T-cell (primary cell): ENCODE measurements around the gene MYO10. TPM values are rescaled to one million over a fixed set of nuclear protein-coding genes. Genes with fewer than 3 reads are reported as not detected.

ENCODE experiments used
- ATAC-seq, 4 experiments: fragments of 200-7000 bp in 3 of 4; fragments of 150-1000 bp in 1 of 4; cut with Tn5 transposase; replicated peaks in 1 of 4; 1 replicate in 3 of 4; 2 replicates in 1 of 4; pipeline ENCODE4 v1.10.0; 2021; ENCODE audit warnings: moderate library complexity in 3 of 4, mild to moderate bottlenecking in 2 of 4, moderate number of reproducible peaks in 1 of 4
- CTCF ChIA-PET, 2 donors: fragments of 300-600 bp; sonication (Branson Sonifier 250); formaldehyde crosslinking; loops; one replicate each; lab custom pipeline; 2022; ENCODE audit warnings: antibody characterized with exemption in 2 of 2; lab: Charles Lee
- POLR2A ChIA-PET, 2 donors: fragments of 300-600 bp; sonication (Branson Sonifier 250); formaldehyde crosslinking; loops; one replicate each; lab custom pipeline; 2022; ENCODE audit warnings: antibody characterized with exemption in 2 of 2; lab: Charles Lee
- DNase-seq, 35 experiments: peaks; one replicate each; pipeline versions ENCODE4 v3.0.0 to v3.0.0-alpha.2; 2013 to 2023
- H3K27ac ChIP-seq: one replicate; pipeline ENCODE4 v1.5.1; 2013; ENCODE audit warnings: low read length
- H3K27me3 ChIP-seq, 2 experiments: replicated peaks in 1 of 2; 1 replicate in 1 of 2; 2 replicates in 1 of 2; pipeline versions ENCODE4 v1.6.1 to v1.7.0; 2013; ENCODE audit warnings: low read length in 1 of 2, mixed read lengths in 1 of 2; ENCODE audit not compliant: control insufficient read depth in 2 of 2, insufficient read depth in 2 of 2; ENCODE audit errors: extremely low read depth in 1 of 2
- H3K36me3 ChIP-seq, 2 donors: 1 replicate in 1 of 2; 2 replicates in 1 of 2; pipeline versions ENCODE4 v1.6.1 to v1.7.0; 2013; ENCODE audit warnings: low read length in 1 of 2; ENCODE audit not compliant: control insufficient read depth in 2 of 2, insufficient read depth in 1 of 2; ENCODE audit errors: extremely low read depth in 1 of 2
- H3K4me1 ChIP-seq, 2 experiments: 1 replicate in 1 of 2; 2 replicates in 1 of 2; pipeline versions ENCODE4 v1.6.1 to v1.7.0; 2013; ENCODE audit warnings: low read length in 2 of 2, mixed read lengths in 1 of 2; ENCODE audit not compliant: insufficient read depth in 2 of 2, control insufficient read depth in 1 of 2; ENCODE audit errors: extremely low read depth in 1 of 2
- H3K4me3 ChIP-seq, 2 donors: 1 replicate in 1 of 2; 2 replicates in 1 of 2; pipeline versions ENCODE4 v1.5.1 to v1.7.0; 2013; ENCODE audit warnings: mild to moderate bottlenecking in 2 of 2, low read length in 1 of 2, moderate library complexity in 1 of 2; ENCODE audit not compliant: control insufficient read depth in 1 of 2; ENCODE audit errors: extremely low read depth in 1 of 2
- H3K9me3 ChIP-seq: 2 replicates; pipeline ENCODE4 v1.7.0; 2013
- H3K27ac Mint-ChIP-seq, 2 donors: one replicate each; pipeline ENCODE4 v1.8.0; 2020 to 2021; ENCODE audit warnings: mild to moderate bottlenecking in 2 of 2, mixed read lengths in 2 of 2
- H3K27me3 Mint-ChIP-seq, 2 donors: one replicate each; pipeline ENCODE4 v1.8.0; 2021 to 2022; ENCODE audit warnings: mixed read lengths in 2 of 2
- H3K36me3 Mint-ChIP-seq: one replicate; pipeline ENCODE4 v1.8.0; 2021; ENCODE audit warnings: mixed read lengths
- H3K4me1 Mint-ChIP-seq, 3 donors: one replicate each; pipeline ENCODE4 v1.8.0; 2020 to 2022; ENCODE audit warnings: mixed read lengths in 3 of 3, mild to moderate bottlenecking in 1 of 3
- H3K4me3 Mint-ChIP-seq, 3 donors: one replicate each; pipeline ENCODE4 v1.8.0; 2020 to 2022; ENCODE audit warnings: mild to moderate bottlenecking in 3 of 3, mixed read lengths in 3 of 3, moderate library complexity in 3 of 3
- H3K9me3 Mint-ChIP-seq, 3 donors: one replicate each; pipeline ENCODE4 v1.8.0; 2020 to 2022; ENCODE audit warnings: mixed read lengths in 3 of 3
- WGBS: methylation state at CpG from one replicate; pipeline ENCODE4 v1.1.5; 2013; ENCODE audit warnings: missing lambda C conversion rate; ENCODE audit not compliant: insufficient coverage; 5-methylcytosine and 5-hydroxymethylcytosine counted together
- total RNA-seq, 35 experiments: library from RNA in 6 of 35; stranded (reverse) in 6 of 35; fragments of 120-200 nt in 1 of 35; gene quantifications; one replicate each; pipeline versions ENCODE4 v1.2.1 to v1.2.4 and lab custom pipeline; 2013 to 2026

MYO10 gene
- total RNA-seq, 5 donors from 2014 or later (not counting 1 experiment from before 2014, with no cell fraction given): 0.20 to 0.47 (median 0.23) TPM; not detected in 2

GRCh38 chr5:16736158-16736995 is 199.7 kb downstream of the MYO10 start:
- no peaks in the 10 kb centered on the region for H3K36me3 Mint-ChIP-seq
- WGBS: 74% methylated on average over 7 of the region's 14 CpGs
- no peak for DNase-seq
- H3K27me3 Mint-ChIP-seq: peaks cover 19 to 24% of the 10 kb centered on the region in 2 donors
- no peak overlapping the region for H3K27ac ChIP-seq
- CTCF ChIA-PET: interaction anchor here (0.7 to 1.0 kb wide), 2 partner anchors 10 to 185 kb away, joined by 5 to 8 read pairs; no protein-coding TSS in a partner anchor
- no peaks in the 10 kb centered on the region for H3K9me3 ChIP-seq
- H3K9me3 Mint-ChIP-seq: no peaks in the 10 kb centered on the region
- H3K4me1 Mint-ChIP-seq: no peaks in the 10 kb centered on the region
- H3K36me3 ChIP-seq: no peaks in the 10 kb centered on the region
- H3K4me1 ChIP-seq: no peaks in the 10 kb centered on the region
- H3K4me3 ChIP-seq: no peak overlapping the region
- H3K27me3 ChIP-seq: peaks cover 0 to 19% of the 10 kb centered on the region in 2 experiments
- no peak overlapping the region for H3K27ac Mint-ChIP-seq
- POLR2A ChIA-PET: no interaction called here
- no peak for ATAC-seq
- H3K4me3 Mint-ChIP-seq: no peak overlapping the region

GRCh38 chr5:16735101-16736060 is 200.7 kb downstream of the MYO10 start:
- Histone ChIP-seq H3K27me3 (peaks cover 0 to 16% of the 10 kb centered on the region in 2 experiments), H3K4me3 (no peak overlapping the region), H3K9me3 (no peaks in the 10 kb centered on the region), H3K4me1 (no peaks in the 10 kb centered on the region), H3K27ac (no peak overlapping the region), H3K36me3 (no peaks in the 10 kb centered on the region)
- DNase-seq: no peak
- Mint-ChIP-seq H3K4me1 (no peaks in the 10 kb centered on the region), H3K27me3 (peaks cover 18% of the 10 kb centered on the region in 2 donors), H3K9me3 (no peaks in the 10 kb centered on the region), H3K27ac (no peak overlapping the region), H3K36me3 (no peaks in the 10 kb centered on the region), H3K4me3 (no peak overlapping the region)
- 91% methylated on average over 9 of the region's 15 CpGs for WGBS
- ChIA-PET CTCF (interaction anchor here (0.7 to 1.0 kb wide), 3 partner anchors 9 to 184 kb away, joined by 4 to 8 read pairs (median 5); no protein-coding TSS in a partner anchor), POLR2A (no interaction called here)
- ATAC-seq: no peak

GRCh38 chr5:16733331-16734006 is 202.6 kb downstream of the MYO10 start:
- WGBS: 87% methylated on average over 8 of the region's 12 CpGs
- POLR2A ChIA-PET: no interaction called here

GRCh38 chr5:16732356-16732755 is 203.7 kb downstream of the MYO10 start:
- Mint-ChIP-seq H3K4me3 (no peak overlapping the region), H3K27ac (no peak overlapping the region), H3K9me3 (no peaks in the 10 kb centered on the region), H3K4me1 (peaks cover 0 to 8% (median 6%) of the 10 kb centered on the region in 3 donors), H3K27me3 (peaks cover 3 to 11% of the 10 kb centered on the region in 2 donors), H3K36me3 (no peaks in the 10 kb centered on the region)
- no peak for DNase-seq
- ChIA-PET POLR2A (no interaction called here), CTCF (no interaction called here)
- Histone ChIP-seq H3K4me1 (no peaks in the 10 kb centered on the region), H3K36me3 (no peaks in the 10 kb centered on the region), H3K27me3 (peaks cover 0 to 8% of the 10 kb centered on the region in 2 experiments), H3K9me3 (no peaks in the 10 kb centered on the region), H3K4me3 (no peak overlapping the region), H3K27ac (no peak overlapping the region)
- 65% methylated on average over 2 of the region's 5 CpGs for WGBS
- no peak for ATAC-seq

More at GRCh38 chr5:16733331-16734006, 202.6 kb downstream of the MYO10 start:
- Mint-ChIP-seq H3K36me3 (no peaks in the 10 kb centered on the region), H3K27ac (no peak overlapping the region), H3K27me3 (peaks cover 8 to 16% of the 10 kb centered on the region in 2 donors), H3K4me3 (no peak overlapping the region), H3K9me3 (no peaks in the 10 kb centered on the region), H3K4me1 (no peaks in the 10 kb centered on the region)
- no peaks in the 10 kb centered on the region for H3K9me3 ChIP-seq
- DNase-seq (no peak), ATAC-seq (no peak)
- no peak overlapping the region for H3K27ac ChIP-seq
- no peaks in the 10 kb centered on the region for H3K36me3 ChIP-seq
- no peaks in the 10 kb centered on the region for H3K4me1 ChIP-seq
- H3K4me3 ChIP-seq: no peak overlapping the region
- CTCF ChIA-PET: interaction anchor here in 1 of 2 donors (0.6 kb wide), 1 partner anchor 14 kb away, joined by 3 read pairs; no protein-coding TSS in a partner anchor
- peaks cover 0 to 8% of the 10 kb centered on the region in 2 experiments for H3K27me3 ChIP-seq

- Mint-ChIP-seq H3K4me3 (no peak overlapping the region), H3K4me1 (peaks cover 10 to 18% (median 17%) of the 10 kb centered on the region in 3 donors), H3K27ac (no peak overlapping the region), H3K9me3 (peaks cover 6 to 11% (median 7%) of the 10 kb centered on the region in 3 donors), H3K36me3 (no peaks in the 10 kb centered on the region), H3K27me3 (peaks cover 0 to 6% of the 10 kb centered on the region in 2 donors)
- no peaks in the 10 kb centered on the region for H3K9me3 ChIP-seq
- H3K27me3 ChIP-seq: peaks cover 0 to 3% of the 10 kb centered on the region in 2 experiments
- WGBS: 63% methylated on average over 10 of the region's 11 CpGs
- peaks cover 0 to 3% of the 10 kb centered on the region in 2 experiments for H3K4me1 ChIP-seq
- no peaks in the 10 kb centered on the region for H3K36me3 ChIP-seq
- ChIA-PET CTCF (interaction anchor here in 1 of 2 donors (0.7 kb wide), 1 partner anchor 272 kb away, joined by 3 read pairs; no protein-coding TSS in a partner anchor), POLR2A (no interaction called here)
- no peak overlapping the region for H3K4me3 ChIP-seq
- DNase-seq (no peak), ATAC-seq (no peak)
- no peak overlapping the region for H3K27ac ChIP-seq
Observed at GRCh38 chr5:16727755-16728325, 208.2 kb downstream of the MYO10 start.
